ENCODE measurements around the gene TMBIM1. TPM values are rescaled to one million over a fixed set of nuclear protein-coding genes. Genes with fewer than 3 reads are reported as not detected.

The TMBIM1 gene
- total and polyA plus RNA-seq, 2 donors (not counting 3 experiments of a cell fraction or from before 2014, with no cell fraction given) = 141 to 229 TPM

DNA sequence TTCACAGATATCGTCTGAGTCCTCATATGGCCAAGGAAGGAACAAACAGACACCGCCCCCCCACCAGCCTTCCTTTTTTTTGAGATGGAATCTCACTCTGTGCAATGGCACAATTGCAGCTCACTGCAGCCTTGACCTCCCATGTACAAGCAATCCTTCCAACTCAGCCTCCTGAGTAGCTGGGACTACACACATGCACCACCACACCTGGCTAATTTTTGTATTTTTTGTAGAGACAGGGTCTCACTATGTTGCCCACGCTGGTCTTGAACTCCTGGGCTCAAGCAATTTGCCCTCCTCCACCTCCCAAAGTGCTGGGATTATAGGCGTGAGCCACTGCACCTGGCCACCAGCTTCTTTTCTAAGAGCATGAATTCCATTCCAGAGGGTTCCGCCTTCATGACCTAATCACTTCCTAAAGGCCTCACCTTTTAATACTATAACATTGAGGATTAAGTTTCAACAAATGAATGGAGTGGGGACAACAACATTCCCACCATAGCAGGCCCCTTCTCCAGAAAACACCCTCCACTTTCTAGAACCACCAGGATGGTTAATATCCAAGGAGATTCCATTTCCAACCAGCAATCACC lies 2.2 kb upstream of the TMBIM1 start:
- H4K20me1 ChIP-seq (replicated peaks; ENCODE audit: control insufficient read depth, extremely low read depth, insufficient read depth, low read length) = no peaks in the 10 kb centered on the region
- no peaks in the 10 kb centered on the region for H3K9me3 ChIP-seq (replicated peaks; ENCODE audit: control insufficient read depth, insufficient read depth, low read length)
- no peaks in the 10 kb centered on the region for H3K9me1 ChIP-seq (replicated peaks; ENCODE audit: control insufficient read depth, extremely low read depth, insufficient read depth, low read length)
- H3K27me3 ChIP-seq (ENCODE audit: control insufficient read depth in 2 of 2, insufficient read depth in 2 of 2, low read length in 2 of 2) = no peaks in the 10 kb centered on the region
- no TSS peak for BruUV-seq (replicated peaks)
- TF ChIP-seq GATA2 (IDR thresholded peaks at IDR 0.05; ENCODE audit: insufficient read depth, insufficient read length, low read depth, low read length) (no peak), EZH2 (IDR thresholded peaks at IDR 0.05; ENCODE audit: borderline replicate concordance, low read depth, low read length, severe bottlenecking) (no peak), FOS (IDR thresholded peaks at IDR 0.05; ENCODE audit: borderline replicate concordance, insufficient read depth, low read length) (no peak)
- intact Hi-C loops (cut with micrococcal nuclease) = loop anchor here (1.0 kb wide), 1 partner anchor 29 kb away; no protein-coding TSS in a partner anchor
- H3K36me3 ChIP-seq (ENCODE audit: control insufficient read depth in 2 of 2, extremely low read depth in 1 of 2, insufficient read depth in 2 of 2, low read length in 2 of 2) = no peaks in the 10 kb centered on the region
- H3K4me1 ChIP-seq (ENCODE audit: control insufficient read depth, extremely low read depth, insufficient read depth, low read length) = peaks cover 56% of the 10 kb centered on the region
- no peak for FAIRE-seq
- dilution Hi-C loops (cut with MboI; ENCODE audit: extremely low pct_ligation_motif_present, low sequenced_read_pairs) = no loop called here
- CTCF ChIA-PET = interaction anchor here (1.1 to 12.1 kb wide), 9 partner anchors 8 to 101 kb away, joined by 3 to 178 read pairs (median 6); partner anchors contain the start of genes AAMP, CATIP and PNKD
- no peak overlapping the region for H3K4me3 ChIP-seq (replicated peaks in 1 of 3; ENCODE audit: insufficient read depth in 1 of 3, low read depth in 1 of 3, low read length in 3 of 3)
- peak overlapping the region; percentile 39 for H3K9ac ChIP-seq (replicated peaks; ENCODE audit: extremely low read depth, insufficient read depth, low read length)
- peak overlapping the region; percentile 50 for H3K4me2 ChIP-seq (ENCODE audit: insufficient read depth, low read length)
- peak overlapping the region; percentile 94 for H3K27ac ChIP-seq (ENCODE audit: insufficient read depth, low read depth, low read length)
- H2AFZ ChIP-seq (ENCODE audit: low read depth, low read length) = no peak overlapping the region
- DNase-seq (ENCODE audit: low read depth, low spot score) = no peak
- POLR2A ChIA-PET = no interaction called here
- H3K79me2 ChIP-seq (ENCODE audit: control insufficient read depth, insufficient read depth, low read length) = peaks cover 28% of the 10 kb centered on the region

DNA sequence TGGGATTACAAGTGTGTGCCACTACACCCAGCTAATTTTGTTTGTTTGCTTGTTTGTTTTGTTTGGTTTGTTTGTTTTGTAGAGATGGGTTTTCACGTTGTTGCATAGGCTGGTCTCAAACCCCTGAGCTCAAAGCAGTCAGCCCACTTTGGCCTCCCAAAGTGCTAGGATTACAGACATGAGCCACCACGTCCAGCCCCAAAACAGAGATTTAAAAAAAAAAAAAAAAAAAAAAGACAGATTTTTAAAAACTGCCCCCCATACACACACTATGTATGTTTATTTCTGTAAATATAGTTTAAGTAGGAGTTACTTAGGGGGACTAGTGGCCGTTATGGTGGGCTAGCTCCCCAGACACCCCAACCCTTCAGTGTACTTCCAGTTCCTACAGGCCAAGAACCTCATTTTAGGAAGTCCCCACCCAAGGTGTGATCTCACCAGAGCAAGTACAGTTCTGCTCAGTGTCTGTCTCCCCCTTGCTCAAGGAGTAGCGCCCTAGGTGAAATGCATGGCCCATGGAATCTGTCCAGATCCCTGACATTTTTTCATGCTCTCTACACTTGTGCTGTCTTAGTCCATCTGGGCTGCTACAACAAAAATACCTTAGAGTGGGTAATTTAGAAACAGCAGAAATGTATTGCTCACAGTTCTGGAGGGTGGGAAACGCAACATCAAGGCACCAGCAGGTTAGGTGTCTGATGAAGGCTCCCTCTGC lies 1.6 kb upstream of the TMBIM1 start:
- no peak for TF ChIP-seq POLR2AphosphoS5 (IDR thresholded peaks at IDR 0.05; ENCODE audit: insufficient read depth, low read depth, low read length)
- TF ChIP-seq, protein P1, sequence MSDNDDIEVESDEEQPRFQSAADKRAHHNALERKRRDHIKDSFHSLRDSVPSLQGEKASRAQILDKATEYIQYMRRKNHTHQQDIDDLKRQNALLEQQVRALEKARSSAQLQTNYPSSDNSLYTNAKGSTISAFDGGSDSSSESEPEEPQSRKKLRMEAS (IDR thresholded peaks at IDR 0.05; ENCODE audit: insufficient read depth, insufficient read length) = no peak
- TF ChIP-seq FOS (IDR thresholded peaks at IDR 0.05; ENCODE audit: borderline replicate concordance, insufficient read depth, low read length) = no peak
- no peak for TF ChIP-seq GATA2 (IDR thresholded peaks at IDR 0.05; ENCODE audit: insufficient read depth, insufficient read length, low read depth, low read length)
- TF ChIP-seq POLR2A (IDR thresholded peaks at IDR 0.05; ENCODE audit: low read depth, low read length) = no peak
- no peak for TF ChIP-seq JUN (IDR thresholded peaks at IDR 0.05; ENCODE audit: borderline replicate concordance, insufficient read depth, insufficient read length, low read depth)
- TF ChIP-seq, protein P2, sequence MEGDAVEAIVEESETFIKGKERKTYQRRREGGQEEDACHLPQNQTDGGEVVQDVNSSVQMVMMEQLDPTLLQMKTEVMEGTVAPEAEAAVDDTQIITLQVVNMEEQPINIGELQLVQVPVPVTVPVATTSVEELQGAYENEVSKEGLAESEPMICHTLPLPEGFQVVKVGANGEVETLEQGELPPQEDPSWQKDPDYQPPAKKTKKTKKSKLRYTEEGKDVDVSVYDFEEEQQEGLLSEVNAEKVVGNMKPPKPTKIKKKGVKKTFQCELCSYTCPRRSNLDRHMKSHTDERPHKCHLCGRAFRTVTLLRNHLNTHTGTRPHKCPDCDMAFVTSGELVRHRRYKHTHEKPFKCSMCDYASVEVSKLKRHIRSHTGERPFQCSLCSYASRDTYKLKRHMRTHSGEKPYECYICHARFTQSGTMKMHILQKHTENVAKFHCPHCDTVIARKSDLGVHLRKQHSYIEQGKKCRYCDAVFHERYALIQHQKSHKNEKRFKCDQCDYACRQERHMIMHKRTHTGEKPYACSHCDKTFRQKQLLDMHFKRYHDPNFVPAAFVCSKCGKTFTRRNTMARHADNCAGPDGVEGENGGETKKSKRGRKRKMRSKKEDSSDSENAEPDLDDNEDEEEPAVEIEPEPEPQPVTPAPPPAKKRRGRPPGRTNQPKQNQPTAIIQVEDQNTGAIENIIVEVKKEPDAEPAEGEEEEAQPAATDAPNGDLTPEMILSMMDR (IDR thresholded peaks at IDR 0.05; ENCODE audit: extremely low read depth in 1 of 2, insufficient read depth in 1 of 2, low read depth in 1 of 2, low read length in 2 of 2) = no peak
- no peak for TF ChIP-seq MYC (IDR thresholded peaks at IDR 0.05; ENCODE audit: low read depth, low read length)
- TF ChIP-seq EZH2 (IDR thresholded peaks at IDR 0.05; ENCODE audit: borderline replicate concordance, low read depth, low read length, severe bottlenecking) = no peak
- H3K4me2 ChIP-seq (ENCODE audit: insufficient read depth, low read length) = no peak overlapping the region
- H3K27ac ChIP-seq (ENCODE audit: insufficient read depth, low read depth, low read length) = peak overlapping the region; percentile 94
- H4K20me1 ChIP-seq (replicated peaks; ENCODE audit: control insufficient read depth, extremely low read depth, insufficient read depth, low read length) = no peaks in the 10 kb centered on the region
- H3K79me2 ChIP-seq (ENCODE audit: control insufficient read depth, insufficient read depth, low read length) = peaks cover 33% of the 10 kb centered on the region
- no peak overlapping the region for H3K9ac ChIP-seq (replicated peaks; ENCODE audit: extremely low read depth, insufficient read depth, low read length)
- no peaks in the 10 kb centered on the region for H3K9me1 ChIP-seq (replicated peaks; ENCODE audit: control insufficient read depth, extremely low read depth, insufficient read depth, low read length)
- H3K36me3 ChIP-seq (ENCODE audit: control insufficient read depth in 2 of 2, extremely low read depth in 1 of 2, insufficient read depth in 2 of 2, low read length in 2 of 2) = no peaks in the 10 kb centered on the region
- no peaks in the 10 kb centered on the region for H3K27me3 ChIP-seq (ENCODE audit: control insufficient read depth in 2 of 2, insufficient read depth in 2 of 2, low read length in 2 of 2)
- no peak for DNase-seq (ENCODE audit: low read depth, low spot score)
- CTCF ChIA-PET = interaction anchor here (1.1 to 12.1 kb wide), 7 partner anchors 10 to 102 kb away, joined by 3 to 178 read pairs (median 4); partner anchors contain the start of genes AAMP, CATIP and PNKD
- no peak overlapping the region for H2AFZ ChIP-seq (ENCODE audit: low read depth, low read length)
- dilution Hi-C loops (cut with MboI; ENCODE audit: extremely low pct_ligation_motif_present, low sequenced_read_pairs) = no loop called here
- POLR2A ChIA-PET = no interaction called here
- H3K4me1 ChIP-seq (ENCODE audit: control insufficient read depth, extremely low read depth, insufficient read depth, low read length) = peaks cover 57% of the 10 kb centered on the region
- no peaks in the 10 kb centered on the region for H3K9me3 ChIP-seq (replicated peaks; ENCODE audit: control insufficient read depth, insufficient read depth, low read length)
- no TSS peak for BruUV-seq (replicated peaks)
- H3K4me3 ChIP-seq (replicated peaks in 1 of 3; ENCODE audit: insufficient read depth in 1 of 3, low read depth in 1 of 3, low read length in 3 of 3) = no peak overlapping the region
- intact Hi-C loops (cut with micrococcal nuclease) = loop anchor here (2.0 kb wide), 1 partner anchor 63 kb away; the partner anchor contains the start of gene CATIP
- no peak for FAIRE-seq
